GM13976 (cell line): Measurements from ENCODE around the gene SPOPL.
"Not testable (repeated sequence)": the region's sequence is repeated elsewhere in the genome, so short reads cannot be mapped to it uniquely, and the experiment has no call there.

Source experiments
- DNase-seq: peaks from one replicate; pipeline ENCODE4 v3.0.0; 2012; ENCODE audit warnings: low spot score
- in situ Hi-C: fragments of 300-500 bp; cut with MboI; formaldehyde crosslinking; loops from one replicate; pipeline ENCODE4 v1.12.0; 2022; ENCODE audit warnings: low sequenced_read_pairs, mixed read lengths, inconsistent platforms; ENCODE audit not compliant: unreplicated experiment
- TF ChIP-seq, protein P1 (sequence below): IDR thresholded peaks from 2 replicates; pipeline ENCODE4 v1.5.1; 2012; ENCODE audit warnings: borderline replicate concordance, mild to moderate bottlenecking; ENCODE audit not compliant: insufficient read depth; ENCODE audit errors: extremely low read depth, missing control alignments, control extremely low read depth

SPOPL gene

DNA sequence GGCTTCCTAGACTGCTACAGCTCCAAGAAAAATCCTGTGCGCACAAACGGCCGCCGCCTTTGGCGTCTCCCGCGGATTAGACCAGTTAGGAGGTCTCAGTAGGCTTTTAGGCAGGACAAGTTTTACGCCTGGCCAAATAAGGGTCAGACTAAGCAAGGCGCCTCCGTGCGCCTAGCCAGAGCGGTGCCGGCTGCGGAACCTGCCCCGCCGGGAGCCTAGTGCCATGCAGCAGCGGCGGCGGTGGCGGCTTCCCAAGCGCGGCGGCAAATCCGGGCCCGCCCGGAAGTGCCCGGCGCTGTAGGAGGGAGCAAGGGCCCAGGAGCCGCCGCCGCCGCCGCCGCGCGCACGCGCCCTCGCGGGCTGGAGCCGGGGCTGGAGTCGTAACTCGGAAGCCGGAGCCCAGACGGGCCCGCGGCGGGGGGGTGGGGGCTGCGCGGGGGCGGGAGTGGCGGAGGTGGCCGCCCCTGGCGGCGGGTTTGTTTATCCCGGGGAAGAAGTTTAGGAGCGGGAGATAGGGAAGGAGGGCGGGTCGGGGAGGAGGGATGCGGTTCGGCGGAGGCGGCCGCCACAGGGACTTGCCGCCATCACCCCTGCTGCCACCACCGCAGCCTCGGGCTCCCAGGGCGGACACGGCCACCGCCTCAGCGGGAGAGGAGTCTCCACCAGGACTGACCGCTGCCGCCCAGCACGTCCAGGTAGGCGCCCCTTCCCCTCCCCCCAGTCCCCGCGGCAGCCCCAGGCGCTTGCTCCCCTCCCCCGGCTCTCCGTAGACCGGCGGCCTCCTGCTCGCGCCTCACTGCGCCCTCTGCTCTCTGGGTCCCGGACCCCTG, at the start of gene SPOPL:
TSS of gene SPOPL (plus strand) at position 346 of the 830 bp plus-strand sequence. CDS start 48,447 bp downstream, outside the sequence.
- DNase-seq, result peak; percentile 93
- in situ Hi-C loops, result no loop called here
- TF ChIP-seq, protein P1, sequence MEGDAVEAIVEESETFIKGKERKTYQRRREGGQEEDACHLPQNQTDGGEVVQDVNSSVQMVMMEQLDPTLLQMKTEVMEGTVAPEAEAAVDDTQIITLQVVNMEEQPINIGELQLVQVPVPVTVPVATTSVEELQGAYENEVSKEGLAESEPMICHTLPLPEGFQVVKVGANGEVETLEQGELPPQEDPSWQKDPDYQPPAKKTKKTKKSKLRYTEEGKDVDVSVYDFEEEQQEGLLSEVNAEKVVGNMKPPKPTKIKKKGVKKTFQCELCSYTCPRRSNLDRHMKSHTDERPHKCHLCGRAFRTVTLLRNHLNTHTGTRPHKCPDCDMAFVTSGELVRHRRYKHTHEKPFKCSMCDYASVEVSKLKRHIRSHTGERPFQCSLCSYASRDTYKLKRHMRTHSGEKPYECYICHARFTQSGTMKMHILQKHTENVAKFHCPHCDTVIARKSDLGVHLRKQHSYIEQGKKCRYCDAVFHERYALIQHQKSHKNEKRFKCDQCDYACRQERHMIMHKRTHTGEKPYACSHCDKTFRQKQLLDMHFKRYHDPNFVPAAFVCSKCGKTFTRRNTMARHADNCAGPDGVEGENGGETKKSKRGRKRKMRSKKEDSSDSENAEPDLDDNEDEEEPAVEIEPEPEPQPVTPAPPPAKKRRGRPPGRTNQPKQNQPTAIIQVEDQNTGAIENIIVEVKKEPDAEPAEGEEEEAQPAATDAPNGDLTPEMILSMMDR, result no peak

DNA sequence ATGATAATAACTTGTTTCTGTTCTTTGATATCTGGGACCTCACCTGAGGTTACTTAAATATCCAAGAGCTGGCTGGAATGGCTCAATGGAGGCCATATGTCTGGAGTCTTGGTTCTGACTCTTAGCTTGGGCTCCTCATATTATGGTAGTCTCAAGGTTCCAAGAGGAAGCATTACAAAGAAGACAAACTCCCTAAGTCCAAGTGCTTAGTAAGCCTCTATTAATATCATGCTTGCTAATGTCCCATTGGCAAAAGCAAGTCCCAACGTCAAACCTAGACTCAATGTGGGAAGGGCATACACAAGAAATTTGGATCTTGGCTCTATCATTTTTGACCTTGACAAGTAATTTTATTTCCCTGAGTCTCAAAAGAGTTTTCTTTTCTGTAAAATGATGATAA, 49.2 kb upstream of the SPOPL start:
- no peak for DNase-seq
- TF ChIP-seq, protein P1, result no peak
- in situ Hi-C loops, result no loop called here

DNA sequence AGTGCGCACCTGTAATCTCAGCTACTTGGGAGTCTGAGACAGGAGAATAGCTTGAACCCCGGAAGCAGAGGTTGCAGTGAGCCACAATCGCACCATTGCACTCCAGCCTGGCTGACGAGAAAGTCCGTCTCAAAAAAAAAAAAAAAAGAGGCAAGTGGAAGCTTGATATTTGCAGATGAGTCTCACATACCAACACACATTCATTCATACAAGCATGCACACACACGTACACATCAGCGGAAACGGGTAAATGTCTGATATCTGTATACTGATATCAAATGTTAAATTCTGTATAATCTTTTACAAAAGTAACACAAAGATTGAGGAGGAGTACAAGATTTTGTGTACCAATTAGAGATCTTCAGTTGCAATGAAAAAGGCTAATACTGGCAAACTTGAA, 47.8 kb upstream of the SPOPL start:
- in situ Hi-C loops, result no loop called here
- TF ChIP-seq, protein P1, result no peak
- DNase-seq, result no peak

DNA sequence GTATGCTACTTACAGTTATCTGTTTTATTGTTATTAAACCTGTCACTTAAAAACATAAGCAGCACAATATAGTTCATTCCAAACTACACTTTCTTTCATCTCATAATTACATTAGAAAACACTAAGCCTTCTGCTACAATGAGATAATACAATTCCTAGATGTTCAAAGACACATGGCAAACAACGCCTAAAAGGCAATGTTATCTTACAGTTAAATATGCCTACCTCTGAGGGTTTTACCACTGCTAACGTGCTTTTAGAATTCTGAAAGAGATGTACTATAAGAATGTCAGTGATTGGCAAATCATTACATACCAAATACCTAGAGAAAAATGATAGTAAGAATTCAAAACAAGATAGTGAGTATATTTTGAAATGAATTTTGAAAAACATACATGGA, 46.8 kb upstream of the SPOPL start:
- in situ Hi-C loops, result no loop called here
- TF ChIP-seq, protein P1, result no peak
- no peak for DNase-seq

DNA sequence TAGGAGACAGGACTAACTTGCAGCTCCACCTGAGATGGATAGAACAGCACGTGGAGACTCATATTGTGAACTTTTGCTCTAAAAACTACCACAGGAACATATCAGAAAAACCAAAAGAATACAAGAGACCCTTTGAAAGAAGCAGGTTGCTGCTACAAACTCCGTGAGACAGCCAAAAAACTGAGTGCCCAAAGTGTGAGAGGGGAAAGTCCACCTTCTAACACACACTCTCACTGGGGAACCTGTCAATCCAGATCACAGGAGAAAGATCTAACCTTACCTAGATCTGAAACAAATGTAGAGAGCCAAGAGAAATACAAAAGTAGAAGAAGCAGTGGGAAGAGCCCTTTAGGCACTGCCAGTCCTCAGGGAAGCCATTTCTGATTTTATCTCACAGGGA, 46.3 kb upstream of the SPOPL start:
- no peak for DNase-seq
- TF ChIP-seq, protein P1, result no peak
- in situ Hi-C loops, result no loop called here

DNA sequence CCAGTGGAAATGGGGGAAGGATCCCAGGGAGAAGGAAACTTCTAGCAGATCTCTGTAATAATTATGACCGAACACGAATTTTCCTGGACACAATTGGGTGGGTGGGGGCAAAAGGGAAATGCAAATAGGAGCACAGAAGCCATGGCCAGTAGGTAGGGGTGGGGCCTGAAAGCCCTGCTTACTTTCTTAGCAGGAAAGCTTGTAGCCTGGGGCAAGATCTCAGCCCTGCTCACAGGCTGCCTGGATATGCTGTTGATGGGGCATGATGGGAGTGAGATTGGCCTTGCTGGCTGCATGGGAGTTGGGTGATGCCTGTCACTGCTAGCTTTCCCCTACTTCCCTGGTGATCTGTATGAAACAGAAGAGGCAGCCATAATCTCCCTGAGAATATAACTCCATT, 45.9 kb upstream of the SPOPL start:
- in situ Hi-C loops, result no loop called here
- TF ChIP-seq, protein P1, result no peak
- no peak for DNase-seq

DNA sequence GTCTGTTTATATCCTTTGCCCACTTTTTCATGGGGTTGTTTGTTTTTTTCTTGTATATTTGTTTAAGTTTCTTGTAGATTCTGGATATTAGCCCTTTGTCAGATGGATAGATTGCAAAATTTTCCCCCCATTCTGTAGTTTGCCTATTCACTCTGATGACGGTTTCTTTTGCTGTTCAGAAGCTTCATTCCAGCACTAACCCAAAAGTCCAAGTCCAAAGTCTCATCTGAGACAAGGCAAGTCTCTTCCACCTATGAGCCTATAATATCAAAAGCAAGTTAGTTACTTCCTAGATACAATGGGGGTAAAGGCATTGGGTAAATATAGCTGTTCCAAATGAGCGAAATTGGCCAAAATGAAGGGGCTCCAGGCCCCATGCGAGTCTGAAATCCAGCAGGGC, 38.9 kb upstream of the SPOPL start:
- DNase-seq, in situ Hi-C loops: not testable (repeated sequence)
